ENCODE data around the gene PILRB.
"Not testable (repeated sequence)": the region's sequence is repeated elsewhere in the genome, so short reads cannot be mapped to it uniquely, and the experiment has no call there.

The PILRB gene

DNA sequence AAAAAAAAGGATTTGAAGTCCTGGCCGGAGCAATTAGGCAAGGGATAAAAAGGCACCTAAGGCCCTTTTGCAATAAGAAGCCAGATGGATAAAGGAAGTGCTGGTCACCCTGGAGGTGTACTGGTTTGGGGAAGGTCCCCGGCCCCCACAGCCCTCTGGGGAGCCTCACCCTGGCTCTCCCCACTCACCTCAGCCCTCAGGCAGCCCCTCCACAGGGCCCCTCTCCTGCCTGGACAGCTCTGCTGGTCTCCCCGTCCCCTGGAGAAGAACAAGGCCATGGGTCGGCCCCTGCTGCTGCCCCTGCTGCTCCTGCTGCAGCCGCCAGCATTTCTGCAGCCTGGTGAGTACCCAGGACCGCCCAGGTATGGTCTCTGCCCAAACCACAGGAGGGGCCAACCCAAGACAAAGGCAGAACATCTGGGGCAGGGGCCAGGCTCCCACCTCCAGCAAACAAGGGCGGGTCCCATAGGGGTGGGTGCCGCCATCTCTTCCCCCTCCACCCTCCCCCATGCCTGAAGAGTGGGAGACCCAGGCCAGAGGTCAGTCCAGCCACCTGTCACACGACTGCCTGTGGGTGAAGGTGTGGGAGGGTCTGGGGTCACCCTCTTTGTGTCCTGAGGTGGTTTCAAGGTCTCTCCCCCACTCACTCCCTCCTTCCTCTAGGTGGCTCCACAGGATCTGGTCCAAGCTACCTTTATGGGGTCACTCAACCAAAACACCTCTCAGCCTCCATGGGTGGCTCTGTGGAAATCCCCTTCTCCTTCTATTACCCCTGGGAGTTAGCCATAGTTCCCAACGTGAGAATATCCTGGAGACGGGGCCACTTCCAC is at the start of gene PILRB:
Gene PILRB, plus strand, starts transcription at position 91 of the 830 bp plus-strand sequence. Its CDS starts 186 bp downstream, at position 277.
- no peak for TF ChIP-seq ZNF274 (IDR thresholded peaks at IDR 0.05; ENCODE audit: low read depth, low read length)
- no peak for TF ChIP-seq YY1 (IDR thresholded peaks at IDR 0.05; ENCODE audit: insufficient read depth, insufficient read length)
- TF ChIP-seq SUZ12 (IDR thresholded peaks at IDR 0.05; ENCODE audit: extremely low read depth, insufficient read depth, insufficient read length): no peak
- no peak for DNase-seq (ENCODE audit: low read depth, low spot score)
- Histone ChIP-seq H3K36me3 (ENCODE audit: insufficient read depth, insufficient read length, low read length) (peaks cover 96% of the 10 kb centered on the region), H3K4me1 (ENCODE audit: insufficient read depth, insufficient read length) (no peaks in the 10 kb centered on the region), H3K9me3 (ENCODE audit: insufficient read depth, low read length) (no peaks in the 10 kb centered on the region), H3K9ac (ENCODE audit: insufficient read length, low read depth) (no peak within 1 kb of the TSS), H3K27me3 (ENCODE audit: insufficient read depth, insufficient read length) (no peaks in the 10 kb centered on the region), H3K4me3 (ENCODE audit: insufficient read length, low read depth) (no peak within 1 kb of the TSS)

DNA sequence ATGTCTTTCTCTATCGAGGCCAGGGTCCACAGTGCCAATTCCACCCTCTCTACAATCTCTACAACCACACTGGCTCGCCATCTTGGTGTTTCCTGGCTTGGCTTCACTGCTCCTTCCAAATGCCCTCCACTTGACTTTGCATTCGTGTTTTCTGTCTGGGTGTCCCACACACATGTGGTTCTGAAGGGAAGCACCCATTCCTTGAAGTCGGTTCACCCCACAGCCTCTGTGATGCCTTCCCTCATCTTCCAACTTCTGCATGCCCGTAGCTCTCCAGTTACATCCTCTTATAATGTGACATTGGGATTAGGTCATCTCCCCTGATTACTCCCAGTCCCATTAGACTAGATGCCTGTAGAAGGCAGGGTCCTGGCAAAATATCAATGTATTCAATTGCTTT is 39.6 kb upstream of the PILRB start:
- H3K9me3 ChIP-seq (ENCODE audit: insufficient read depth, low read length); H3K36me3 ChIP-seq (ENCODE audit: insufficient read depth, insufficient read length, low read length); H3K4me1 ChIP-seq (ENCODE audit: insufficient read depth, insufficient read length); H3K4me3 ChIP-seq (ENCODE audit: insufficient read length, low read depth); H3K9ac ChIP-seq (ENCODE audit: insufficient read length, low read depth); H3K27me3 ChIP-seq (ENCODE audit: insufficient read depth, insufficient read length); DNase-seq (ENCODE audit: low read depth, low spot score): not testable (repeated sequence)

DNA sequence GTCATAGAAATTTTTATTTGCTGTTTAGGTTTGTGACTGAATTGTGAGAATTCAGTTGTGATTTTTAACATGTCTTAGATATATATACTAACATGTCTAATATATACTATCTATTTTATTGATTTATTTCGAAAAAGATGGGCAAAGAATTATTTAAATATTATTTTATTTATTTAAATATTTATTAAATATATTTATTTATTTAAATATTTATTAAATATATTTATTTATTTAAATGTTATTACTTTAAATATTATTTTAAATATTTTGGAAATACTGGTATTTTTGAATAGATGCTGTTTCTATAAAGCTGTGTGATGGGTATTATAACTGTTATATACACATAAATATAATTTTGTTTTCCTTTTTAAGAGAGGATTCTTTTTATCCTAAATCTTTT is 36.3 kb upstream of the PILRB start:
- not testable (repeated sequence) for DNase-seq (ENCODE audit: low read depth, low spot score); H3K27me3 ChIP-seq (ENCODE audit: insufficient read depth, insufficient read length); H3K9ac ChIP-seq (ENCODE audit: insufficient read length, low read depth); H3K36me3 ChIP-seq (ENCODE audit: insufficient read depth, insufficient read length, low read length); H3K4me3 ChIP-seq (ENCODE audit: insufficient read length, low read depth); H3K9me3 ChIP-seq (ENCODE audit: insufficient read depth, low read length); H3K4me1 ChIP-seq (ENCODE audit: insufficient read depth, insufficient read length)

- not testable (repeated sequence) for H3K9me3 ChIP-seq (ENCODE audit: insufficient read depth, low read length); H3K36me3 ChIP-seq (ENCODE audit: insufficient read depth, insufficient read length, low read length); H3K4me3 ChIP-seq (ENCODE audit: insufficient read length, low read depth); H3K9ac ChIP-seq (ENCODE audit: insufficient read length, low read depth); H3K4me1 ChIP-seq (ENCODE audit: insufficient read depth, insufficient read length); H3K27me3 ChIP-seq (ENCODE audit: insufficient read depth, insufficient read length); DNase-seq (ENCODE audit: low read depth, low spot score)
Measured at GRCh38 chr7:100324194-100324593, 33.7 kb upstream of the PILRB start.

DNA sequence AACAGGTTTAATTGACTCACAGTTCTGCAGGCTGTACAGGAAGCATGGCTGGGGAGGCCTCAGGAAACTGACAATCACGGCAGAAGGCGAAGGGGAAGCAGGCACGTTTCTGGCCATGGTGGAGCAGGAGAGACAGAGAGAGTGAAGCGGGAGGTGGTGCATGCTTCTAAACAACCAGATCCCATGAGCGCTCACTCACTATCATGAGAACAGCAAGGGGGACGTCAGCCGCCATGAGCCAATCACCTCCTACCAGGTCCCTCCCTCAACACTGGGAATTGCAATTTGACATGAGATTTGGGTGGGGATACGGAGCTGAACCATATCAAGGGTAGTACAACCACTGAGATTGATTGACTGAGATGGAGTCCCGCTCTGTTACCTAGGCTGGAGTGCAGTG is 32.2 kb upstream of the PILRB start:
- H3K9me3 ChIP-seq (ENCODE audit: insufficient read depth, low read length); H3K36me3 ChIP-seq (ENCODE audit: insufficient read depth, insufficient read length, low read length); DNase-seq (ENCODE audit: low read depth, low spot score); H3K4me1 ChIP-seq (ENCODE audit: insufficient read depth, insufficient read length); H3K4me3 ChIP-seq (ENCODE audit: insufficient read length, low read depth); H3K27me3 ChIP-seq (ENCODE audit: insufficient read depth, insufficient read length); H3K9ac ChIP-seq (ENCODE audit: insufficient read length, low read depth): not testable (repeated sequence)

- not testable (repeated sequence) for H3K36me3 ChIP-seq (ENCODE audit: insufficient read depth, insufficient read length, low read length); H3K4me1 ChIP-seq (ENCODE audit: insufficient read depth, insufficient read length); H3K4me3 ChIP-seq (ENCODE audit: insufficient read length, low read depth); H3K9me3 ChIP-seq (ENCODE audit: insufficient read depth, low read length); H3K27me3 ChIP-seq (ENCODE audit: insufficient read depth, insufficient read length); DNase-seq (ENCODE audit: low read depth, low spot score); H3K9ac ChIP-seq (ENCODE audit: insufficient read length, low read depth)
Measured at GRCh38 chr7:100326914-100327313, 31.0 kb upstream of the PILRB start.

GRCh38 chr7:100335566-100336466 is 22.1 kb upstream of the PILRB start:
- H3K4me3 ChIP-seq (ENCODE audit: insufficient read length, low read depth): peak overlapping the region; percentile 78
- peak; percentile 69 for DNase-seq (ENCODE audit: low read depth, low spot score)
- not testable (repeated sequence) for H3K27me3 ChIP-seq (ENCODE audit: insufficient read depth, insufficient read length); H3K4me1 ChIP-seq (ENCODE audit: insufficient read depth, insufficient read length); H3K9me3 ChIP-seq (ENCODE audit: insufficient read depth, low read length); H3K36me3 ChIP-seq (ENCODE audit: insufficient read depth, insufficient read length, low read length)
- peak overlapping the region; percentile 77 for H3K9ac ChIP-seq (ENCODE audit: insufficient read length, low read depth)

GRCh38 chr7:100338083-100338696 is 19.7 kb upstream of the PILRB start:
- not testable (repeated sequence) for DNase-seq (ENCODE audit: low read depth, low spot score); H3K9me3 ChIP-seq (ENCODE audit: insufficient read depth, low read length); H3K4me3 ChIP-seq (ENCODE audit: insufficient read length, low read depth); H3K4me1 ChIP-seq (ENCODE audit: insufficient read depth, insufficient read length); H3K27me3 ChIP-seq (ENCODE audit: insufficient read depth, insufficient read length); H3K9ac ChIP-seq (ENCODE audit: insufficient read length, low read depth)
- peaks cover 19% of the 10 kb centered on the region for H3K36me3 ChIP-seq (ENCODE audit: insufficient read depth, insufficient read length, low read length)

DNA sequence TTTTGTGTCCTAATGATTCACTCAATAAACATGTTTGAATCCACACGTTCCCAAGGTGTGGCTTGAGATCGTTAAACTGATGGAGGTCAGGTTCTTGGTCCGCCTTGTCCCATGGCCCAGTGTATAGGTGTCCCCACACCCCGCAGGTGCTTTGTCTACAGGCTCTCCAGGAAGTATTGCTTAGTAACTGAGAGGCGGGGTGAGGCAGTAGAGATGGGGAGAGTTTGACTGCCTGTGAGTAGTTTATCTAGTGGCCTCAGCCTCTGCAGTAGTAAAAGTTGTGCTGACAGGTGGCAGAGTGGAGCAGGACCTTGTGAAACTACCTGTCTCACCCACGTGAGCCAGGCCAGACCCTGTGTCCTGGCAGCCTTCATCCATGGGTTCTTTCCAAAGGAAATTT is 16.6 kb upstream of the PILRB start:
- H3K36me3 ChIP-seq (ENCODE audit: insufficient read depth, insufficient read length, low read length): peaks cover 27% of the 10 kb centered on the region
- not testable (repeated sequence) for DNase-seq (ENCODE audit: low read depth, low spot score); H3K9me3 ChIP-seq (ENCODE audit: insufficient read depth, low read length); H3K4me3 ChIP-seq (ENCODE audit: insufficient read length, low read depth); H3K27me3 ChIP-seq (ENCODE audit: insufficient read depth, insufficient read length); H3K4me1 ChIP-seq (ENCODE audit: insufficient read depth, insufficient read length); H3K9ac ChIP-seq (ENCODE audit: insufficient read length, low read depth)

Measured in NT2/D1 (cell line).